ENCODE measurements around the gene DOCK9.

Gene DOCK9

DNA sequence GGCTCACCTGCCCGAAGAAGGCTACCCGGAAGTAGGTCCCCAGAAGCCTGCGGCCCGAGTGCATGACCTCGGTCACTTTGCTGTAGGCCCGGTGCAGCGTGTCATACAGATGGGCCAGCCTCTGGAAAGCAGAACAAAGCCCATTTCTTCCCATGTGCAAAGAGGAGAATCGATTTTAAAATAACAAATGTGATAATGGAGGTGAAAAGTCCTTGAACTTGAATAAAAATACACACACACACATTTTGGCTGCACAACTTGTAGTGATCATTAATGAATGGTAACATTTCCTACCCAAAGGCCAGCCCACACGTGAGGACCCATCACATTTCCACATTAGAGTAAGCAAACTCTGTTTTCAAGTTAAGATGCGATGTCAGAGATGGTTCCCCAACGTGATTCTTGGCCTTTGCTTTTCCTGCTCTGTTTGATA, 168.5 kb downstream of the DOCK9 start:
- H3K36me3 ChIP-seq (ENCODE audit: control insufficient read depth in 1 of 2, insufficient read depth in 2 of 2, low read length in 2 of 2) = peaks cover 11 to 12% of the 10 kb centered on the region in 2 donors
- no peak overlapping the region for H3K4me3 ChIP-seq (ENCODE audit: low read depth in 1 of 2, low read length in 2 of 2)
- H3K27me3 ChIP-seq (ENCODE audit: control insufficient read depth in 1 of 2, insufficient read depth in 2 of 2, low read length in 2 of 2) = no peaks in the 10 kb centered on the region
- peaks cover 0 to 2% of the 10 kb centered on the region in 2 donors for H3K4me1 ChIP-seq (ENCODE audit: control insufficient read depth in 1 of 2, insufficient read depth in 2 of 2, low read length in 2 of 2)
- no peak overlapping the region for H3K27ac ChIP-seq (ENCODE audit: low read depth, low read length)
- no peak overlapping the region for H3K9ac ChIP-seq (ENCODE audit: low read depth in 1 of 2, low read length in 2 of 2)
- H3K9me3 ChIP-seq (ENCODE audit: control insufficient read depth in 1 of 2, low read length in 2 of 2) = no peaks in the 10 kb centered on the region

DNA sequence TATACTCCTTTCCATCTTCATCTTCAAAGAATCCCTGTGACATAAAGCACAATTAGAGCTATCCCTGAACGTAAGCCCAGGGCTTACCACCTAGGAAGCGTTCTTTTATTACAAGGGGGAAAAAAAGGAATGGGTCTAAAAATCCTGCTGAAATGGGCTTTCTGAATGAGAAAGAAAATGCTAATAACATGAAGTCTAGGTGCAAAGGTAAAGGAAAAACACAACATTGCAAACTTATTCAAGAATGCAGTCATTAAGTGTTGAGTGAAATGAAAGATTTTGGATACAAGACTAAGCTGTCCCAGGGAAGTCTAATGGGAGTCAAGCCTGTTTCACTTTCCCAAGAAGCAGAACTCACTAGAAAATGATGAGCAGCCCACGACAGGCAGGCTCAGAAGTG, 170.1 kb downstream of the DOCK9 start:
- Histone ChIP-seq H3K27me3 (ENCODE audit: control insufficient read depth in 1 of 2, insufficient read depth in 2 of 2, low read length in 2 of 2) (no peaks in the 10 kb centered on the region), H3K4me3 (ENCODE audit: low read depth in 1 of 2, low read length in 2 of 2) (no peak overlapping the region), H3K36me3 (ENCODE audit: control insufficient read depth in 1 of 2, insufficient read depth in 2 of 2, low read length in 2 of 2) (peaks cover 11 to 12% of the 10 kb centered on the region in 2 donors), H3K27ac (ENCODE audit: low read depth, low read length) (no peak overlapping the region), H3K9ac (ENCODE audit: low read depth in 1 of 2, low read length in 2 of 2) (no peak overlapping the region), H3K9me3 (ENCODE audit: control insufficient read depth in 1 of 2, low read length in 2 of 2) (no peaks in the 10 kb centered on the region), H3K4me1 (ENCODE audit: control insufficient read depth in 1 of 2, insufficient read depth in 2 of 2, low read length in 2 of 2) (peaks cover 3 to 13% of the 10 kb centered on the region in 2 donors)

DNA sequence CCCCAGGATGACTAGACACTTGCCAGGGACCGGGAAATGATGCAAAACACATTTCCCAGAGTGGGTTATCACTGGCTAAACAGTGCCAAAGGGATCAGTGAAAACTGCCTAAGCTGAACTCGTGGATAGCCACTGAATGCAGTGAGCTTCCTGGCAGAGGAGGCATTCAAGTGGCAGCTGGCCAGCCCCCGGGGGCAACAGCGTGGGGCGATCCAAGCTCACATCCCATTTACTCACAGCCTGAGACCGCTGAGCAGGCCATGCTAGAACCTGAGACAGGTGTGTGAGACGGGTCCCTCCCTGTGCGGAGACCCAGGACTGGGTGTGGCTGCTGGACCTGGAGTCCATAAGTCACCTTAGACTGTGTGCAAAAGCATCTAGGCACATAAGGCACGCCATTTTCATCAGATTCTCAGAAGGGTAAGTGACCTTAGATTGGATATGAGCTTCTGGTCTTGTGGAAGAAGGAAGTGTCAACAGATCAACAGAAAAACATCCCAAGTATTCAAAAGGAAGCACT, 173.5 kb downstream of the DOCK9 start:
- Histone ChIP-seq H3K27ac (ENCODE audit: low read depth, low read length) (no peak overlapping the region), H3K9ac (ENCODE audit: low read depth in 1 of 2, low read length in 2 of 2) (no peak overlapping the region), H3K4me1 (ENCODE audit: control insufficient read depth in 1 of 2, insufficient read depth in 2 of 2, low read length in 2 of 2) (peaks cover 5 to 23% of the 10 kb centered on the region in 2 donors), H3K9me3 (ENCODE audit: control insufficient read depth in 1 of 2, low read length in 2 of 2) (no peaks in the 10 kb centered on the region), H3K36me3 (ENCODE audit: control insufficient read depth in 1 of 2, insufficient read depth in 2 of 2, low read length in 2 of 2) (peaks cover 4 to 14% of the 10 kb centered on the region in 2 donors), H3K4me3 (ENCODE audit: low read depth in 1 of 2, low read length in 2 of 2) (no peak overlapping the region), H3K27me3 (ENCODE audit: control insufficient read depth in 1 of 2, insufficient read depth in 2 of 2, low read length in 2 of 2) (no peaks in the 10 kb centered on the region)

DNA sequence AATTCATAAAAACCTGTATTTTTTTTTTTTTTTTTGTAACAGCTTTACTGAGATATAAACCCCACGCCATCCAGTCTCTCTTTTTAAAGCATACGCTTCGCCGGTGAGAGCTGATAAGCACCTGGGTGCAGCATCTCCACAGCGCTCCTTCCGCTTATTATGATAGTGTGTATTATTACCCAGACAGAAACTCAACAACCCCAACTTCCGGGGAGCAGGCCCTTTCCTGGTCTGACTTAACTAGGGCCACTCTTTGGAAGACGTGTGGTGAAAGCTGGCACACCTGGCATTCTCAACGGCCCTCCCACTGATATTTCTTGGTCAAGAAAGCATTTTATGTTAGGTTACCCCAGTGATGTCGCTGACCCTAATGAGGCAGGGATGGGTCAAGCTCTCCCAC, 173.9 kb downstream of the DOCK9 start:
- no peaks in the 10 kb centered on the region for H3K27me3 ChIP-seq (ENCODE audit: control insufficient read depth in 1 of 2, insufficient read depth in 2 of 2, low read length in 2 of 2)
- H3K36me3 ChIP-seq (ENCODE audit: control insufficient read depth in 1 of 2, insufficient read depth in 2 of 2, low read length in 2 of 2) = peaks cover 4 to 12% of the 10 kb centered on the region in 2 donors
- H3K9me3 ChIP-seq (ENCODE audit: control insufficient read depth in 1 of 2, low read length in 2 of 2) = no peaks in the 10 kb centered on the region
- H3K9ac ChIP-seq (ENCODE audit: low read depth in 1 of 2, low read length in 2 of 2) = no peak overlapping the region
- H3K27ac ChIP-seq (ENCODE audit: low read depth, low read length) = no peak overlapping the region
- H3K4me1 ChIP-seq (ENCODE audit: control insufficient read depth in 1 of 2, insufficient read depth in 2 of 2, low read length in 2 of 2) = peaks cover 5 to 23% of the 10 kb centered on the region in 2 donors
- H3K4me3 ChIP-seq (ENCODE audit: low read depth in 1 of 2, low read length in 2 of 2) = no peak overlapping the region

DNA sequence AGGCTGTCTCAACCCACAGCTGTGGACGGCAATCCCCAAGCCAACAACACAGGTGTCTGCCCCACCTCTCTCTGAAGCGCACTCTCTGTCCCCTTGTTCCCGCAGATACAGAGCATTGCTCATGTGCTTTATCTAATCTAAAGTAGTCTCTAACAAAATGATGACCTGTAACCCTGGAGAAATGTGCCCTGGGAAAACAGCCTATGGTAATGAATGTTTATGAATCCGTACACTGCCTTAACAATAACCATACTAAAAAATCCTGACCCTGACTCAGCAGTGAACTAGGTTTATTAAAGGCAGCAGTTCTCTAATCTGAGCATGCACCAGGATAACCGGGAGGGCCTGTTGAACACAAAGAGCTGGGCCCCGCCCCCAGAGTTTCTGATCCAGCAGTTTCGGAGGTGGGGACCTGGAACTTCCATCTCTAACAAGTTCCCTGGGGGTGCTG, 174.7 kb downstream of the DOCK9 start:
- Histone ChIP-seq H3K4me3 (ENCODE audit: low read depth in 1 of 2, low read length in 2 of 2) (no peak overlapping the region), H3K9me3 (ENCODE audit: control insufficient read depth in 1 of 2, low read length in 2 of 2) (no peaks in the 10 kb centered on the region), H3K27ac (ENCODE audit: low read depth, low read length) (no peak overlapping the region), H3K4me1 (ENCODE audit: control insufficient read depth in 1 of 2, insufficient read depth in 2 of 2, low read length in 2 of 2) (peaks cover 5 to 23% of the 10 kb centered on the region in 2 donors), H3K27me3 (ENCODE audit: control insufficient read depth in 1 of 2, insufficient read depth in 2 of 2, low read length in 2 of 2) (no peaks in the 10 kb centered on the region), H3K9ac (ENCODE audit: low read depth in 1 of 2, low read length in 2 of 2) (no peak overlapping the region), H3K36me3 (ENCODE audit: control insufficient read depth in 1 of 2, insufficient read depth in 2 of 2, low read length in 2 of 2) (peaks cover 4 to 12% of the 10 kb centered on the region in 2 donors)

DNA sequence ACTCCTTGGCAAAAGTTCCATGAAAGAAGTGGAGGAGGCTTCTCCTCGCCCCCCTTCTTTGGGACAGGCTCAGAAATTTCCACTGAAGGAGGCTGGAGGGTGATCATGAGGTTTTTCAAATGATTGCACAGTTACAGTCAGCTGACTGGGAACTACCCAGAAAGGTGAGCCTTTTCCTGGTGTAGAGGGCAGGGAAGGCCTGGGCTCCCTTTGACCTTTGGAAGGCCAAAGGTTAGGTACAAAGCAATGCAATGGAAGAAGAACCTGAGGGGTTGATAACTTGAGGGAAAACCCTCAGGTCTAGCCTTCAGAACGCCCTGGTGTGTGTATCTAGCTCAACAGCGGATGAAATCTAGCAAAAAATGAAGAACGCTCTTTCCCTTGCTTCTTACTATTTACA, 175.3 kb downstream of the DOCK9 start:
- Histone ChIP-seq H3K9ac (ENCODE audit: low read depth in 1 of 2, low read length in 2 of 2) (no peak overlapping the region), H3K27me3 (ENCODE audit: control insufficient read depth in 1 of 2, insufficient read depth in 2 of 2, low read length in 2 of 2) (no peaks in the 10 kb centered on the region), H3K27ac (ENCODE audit: low read depth, low read length) (no peak overlapping the region), H3K9me3 (ENCODE audit: control insufficient read depth in 1 of 2, low read length in 2 of 2) (no peaks in the 10 kb centered on the region), H3K36me3 (ENCODE audit: control insufficient read depth in 1 of 2, insufficient read depth in 2 of 2, low read length in 2 of 2) (peaks cover 7 to 12% of the 10 kb centered on the region in 2 donors), H3K4me3 (ENCODE audit: low read depth in 1 of 2, low read length in 2 of 2) (no peak overlapping the region), H3K4me1 (ENCODE audit: control insufficient read depth in 1 of 2, insufficient read depth in 2 of 2, low read length in 2 of 2) (peaks cover 5 to 23% of the 10 kb centered on the region in 2 donors)

DNA sequence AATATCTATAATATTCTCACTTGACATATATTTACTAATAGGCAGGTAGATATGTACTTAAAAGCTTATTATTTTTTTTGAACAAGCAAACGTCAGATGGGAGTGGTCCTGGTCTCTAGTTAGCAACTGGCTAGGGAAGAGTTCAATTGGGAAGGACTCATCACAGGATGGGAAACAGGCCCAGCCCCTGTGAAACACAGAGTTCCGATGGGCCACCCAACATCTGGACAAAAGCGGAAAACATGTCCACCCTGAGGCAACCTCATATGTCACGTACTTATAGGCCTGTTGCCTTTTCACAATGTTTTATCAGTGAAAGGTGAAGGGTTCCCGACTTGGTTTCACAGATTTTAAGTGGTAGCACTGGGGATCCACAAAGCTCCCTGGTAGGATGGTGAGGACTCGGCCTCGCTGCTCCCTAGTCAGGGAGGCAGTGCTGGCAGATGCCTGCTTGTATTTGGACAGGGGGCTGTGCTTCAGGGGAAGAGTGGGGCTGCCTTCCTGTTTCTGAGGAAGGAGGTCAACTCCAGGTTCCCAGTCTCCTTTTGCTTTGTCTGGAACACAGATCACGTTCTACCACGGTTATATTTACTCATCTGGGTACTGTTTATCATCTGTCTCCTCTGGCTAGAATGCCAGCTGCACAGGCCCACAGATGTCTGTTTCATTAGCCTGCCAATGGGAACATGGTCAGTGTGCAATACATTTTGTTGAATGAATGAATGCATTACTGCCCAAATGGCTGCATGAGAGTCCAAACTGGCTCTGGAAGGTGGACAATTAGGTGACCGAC, 176.0 kb downstream of the DOCK9 start:
- Histone ChIP-seq H3K9ac (ENCODE audit: low read depth in 1 of 2, low read length in 2 of 2) (no peak overlapping the region), H3K4me3 (ENCODE audit: low read depth in 1 of 2, low read length in 2 of 2) (no peak overlapping the region), H3K9me3 (ENCODE audit: control insufficient read depth in 1 of 2, low read length in 2 of 2) (no peaks in the 10 kb centered on the region), H3K27ac (ENCODE audit: low read depth, low read length) (no peak overlapping the region), H3K36me3 (ENCODE audit: control insufficient read depth in 1 of 2, insufficient read depth in 2 of 2, low read length in 2 of 2) (peaks cover 3 to 15% of the 10 kb centered on the region in 2 donors), H3K4me1 (ENCODE audit: control insufficient read depth in 1 of 2, insufficient read depth in 2 of 2, low read length in 2 of 2) (peaks cover 5 to 23% of the 10 kb centered on the region in 2 donors), H3K27me3 (ENCODE audit: control insufficient read depth in 1 of 2, insufficient read depth in 2 of 2, low read length in 2 of 2) (no peaks in the 10 kb centered on the region)

DNA sequence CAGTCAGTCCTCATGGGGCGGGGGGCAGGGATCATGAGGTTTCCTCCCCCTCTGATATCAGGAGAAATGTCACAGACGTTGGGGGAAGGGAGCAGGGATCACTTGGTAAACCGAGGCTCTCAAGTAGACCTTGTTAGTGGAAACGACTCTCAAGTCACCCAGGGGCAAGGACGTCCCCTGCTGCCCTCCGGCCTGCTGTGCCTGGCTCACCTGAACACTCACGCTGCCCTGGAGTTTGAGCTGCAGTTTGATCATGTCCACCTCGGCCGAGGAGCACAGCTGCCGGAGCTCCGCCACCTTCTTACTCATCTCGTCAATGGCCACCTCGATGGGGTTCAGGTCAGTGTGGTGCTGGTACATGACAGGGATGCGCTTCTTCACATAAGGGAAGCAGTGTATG, 177.8 kb downstream of the DOCK9 start:
- Histone ChIP-seq H3K36me3 (ENCODE audit: control insufficient read depth in 1 of 2, insufficient read depth in 2 of 2, low read length in 2 of 2) (peaks cover 7 to 20% of the 10 kb centered on the region in 2 donors), H3K27ac (ENCODE audit: low read depth, low read length) (no peak overlapping the region), H3K9me3 (ENCODE audit: control insufficient read depth in 1 of 2, low read length in 2 of 2) (no peaks in the 10 kb centered on the region), H3K9ac (ENCODE audit: low read depth in 1 of 2, low read length in 2 of 2) (no peak overlapping the region), H3K27me3 (ENCODE audit: control insufficient read depth in 1 of 2, insufficient read depth in 2 of 2, low read length in 2 of 2) (no peaks in the 10 kb centered on the region), H3K4me1 (ENCODE audit: control insufficient read depth in 1 of 2, insufficient read depth in 2 of 2, low read length in 2 of 2) (peaks cover 5 to 23% of the 10 kb centered on the region in 2 donors), H3K4me3 (ENCODE audit: low read depth in 1 of 2, low read length in 2 of 2) (no peak overlapping the region)

DNA sequence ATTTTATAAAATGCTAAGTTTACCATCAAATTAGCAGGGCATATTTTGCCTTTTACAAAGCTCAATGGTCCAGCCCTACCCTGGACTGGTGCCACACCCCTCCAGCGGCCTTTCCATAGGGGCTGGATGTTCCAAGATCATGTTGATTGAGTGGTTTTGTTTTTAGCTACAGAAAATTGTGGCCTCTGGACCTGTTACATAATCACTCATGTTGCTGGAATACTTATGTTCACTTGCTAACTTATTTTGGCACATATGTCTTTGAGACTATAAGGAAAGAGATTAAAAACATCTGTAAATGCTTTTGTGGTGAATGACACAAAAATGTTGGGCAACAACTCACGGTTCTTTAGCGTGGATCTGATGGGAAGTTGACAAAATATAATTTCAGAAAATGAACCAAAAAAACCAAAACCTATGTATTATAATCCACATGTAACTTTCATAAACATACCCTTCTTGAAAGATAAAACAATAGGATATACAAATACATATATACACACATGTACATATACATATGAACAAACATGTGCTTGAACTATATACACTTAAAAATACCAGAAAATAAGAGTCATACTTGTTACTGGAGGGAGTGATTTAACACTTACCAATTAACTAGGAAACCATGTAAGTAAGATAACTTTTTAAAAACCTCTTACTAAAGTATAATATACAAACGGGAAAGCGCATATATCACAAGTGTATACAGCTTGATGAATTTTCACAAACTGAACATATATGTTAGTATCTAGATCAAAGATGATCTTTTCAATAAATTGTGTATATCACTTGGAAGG, 178.8 kb downstream of the DOCK9 start:
- Histone ChIP-seq H3K9ac (ENCODE audit: low read depth in 1 of 2, low read length in 2 of 2) (no peak overlapping the region), H3K4me1 (ENCODE audit: control insufficient read depth in 1 of 2, insufficient read depth in 2 of 2, low read length in 2 of 2) (peaks cover 5 to 18% of the 10 kb centered on the region in 2 donors), H3K27ac (ENCODE audit: low read depth, low read length) (no peak overlapping the region), H3K27me3 (ENCODE audit: control insufficient read depth in 1 of 2, insufficient read depth in 2 of 2, low read length in 2 of 2) (no peaks in the 10 kb centered on the region), H3K4me3 (ENCODE audit: low read depth in 1 of 2, low read length in 2 of 2) (no peak overlapping the region), H3K36me3 (ENCODE audit: control insufficient read depth in 1 of 2, insufficient read depth in 2 of 2, low read length in 2 of 2) (peaks cover 14 to 28% of the 10 kb centered on the region in 2 donors), H3K9me3 (ENCODE audit: control insufficient read depth in 1 of 2, low read length in 2 of 2) (no peaks in the 10 kb centered on the region)

DNA sequence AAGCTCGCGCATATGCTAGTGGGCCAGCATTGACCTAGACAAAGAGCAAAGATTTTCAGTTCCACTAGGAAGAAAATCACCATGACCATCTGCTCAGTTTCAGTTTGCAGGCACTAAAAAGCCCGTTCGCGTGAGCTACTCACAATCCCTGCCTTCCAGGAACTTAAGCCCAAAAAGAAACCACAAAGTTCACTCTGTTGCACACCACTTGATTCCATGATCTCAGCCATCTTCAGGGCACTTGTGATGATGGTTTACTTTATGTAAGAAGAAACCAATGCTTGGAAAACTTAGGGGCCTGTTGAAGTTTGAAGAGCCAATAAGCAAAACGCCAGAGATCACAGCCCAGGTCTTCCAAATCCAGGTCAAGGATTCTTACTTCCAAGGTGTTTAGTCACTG, 180.4 kb downstream of the DOCK9 start:
- H3K27me3 ChIP-seq (ENCODE audit: control insufficient read depth in 1 of 2, insufficient read depth in 2 of 2, low read length in 2 of 2) = no peaks in the 10 kb centered on the region
- H3K36me3 ChIP-seq (ENCODE audit: control insufficient read depth in 1 of 2, insufficient read depth in 2 of 2, low read length in 2 of 2) = peaks cover 18 to 30% of the 10 kb centered on the region in 2 donors
- no peak overlapping the region for H3K27ac ChIP-seq (ENCODE audit: low read depth, low read length)
- H3K4me1 ChIP-seq (ENCODE audit: control insufficient read depth in 1 of 2, insufficient read depth in 2 of 2, low read length in 2 of 2) = peaks cover 0 to 6% of the 10 kb centered on the region in 2 donors
- no peaks in the 10 kb centered on the region for H3K9me3 ChIP-seq (ENCODE audit: control insufficient read depth in 1 of 2, low read length in 2 of 2)
- H3K9ac ChIP-seq (ENCODE audit: low read depth in 1 of 2, low read length in 2 of 2) = no peak overlapping the region
- H3K4me3 ChIP-seq (ENCODE audit: low read depth in 1 of 2, low read length in 2 of 2) = no peak overlapping the region

All from duodenal mucosa (tissue), 2 donors.